ENCODE measurements around the gene LIN28A. TPM values are rescaled to one million over a fixed set of nuclear protein-coding genes. Genes with fewer than 3 reads are reported as not detected.
A peak's percentile ranks its signal among the peaks of the same experiment; 100 is the strongest.

The LIN28A gene
- total RNA-seq, 1 donor from 2014 or later: 43.7 TPM

- Mint-ChIP-seq H3K27me3 (ENCODE audit: low read depth, unreplicated experiment) (no peaks in the 10 kb centered on the region), H3K4me1 (ENCODE audit: low read depth, unreplicated experiment) (peaks cover 40% of the 10 kb centered on the region), H3K4me3 (ENCODE audit: unreplicated experiment) (peak overlapping the region; percentile 89), H3K27ac (ENCODE audit: unreplicated experiment) (peak overlapping the region; percentile 77), H3K36me3 (ENCODE audit: low read depth, unreplicated experiment) (peaks cover 2% of the 10 kb centered on the region), H3K9me3 (ENCODE audit: unreplicated experiment) (no peaks in the 10 kb centered on the region)
- Histone ChIP-seq H3K4me1 (ENCODE audit: insufficient read depth, low read length) (no peaks in the 10 kb centered on the region), H3K9me3 (ENCODE audit: insufficient read depth, low read depth, low read length) (no peaks in the 10 kb centered on the region), H3K36me3 (ENCODE audit: insufficient read depth, low read length) (no peaks in the 10 kb centered on the region), H3K27ac (ENCODE audit: low read depth, low read length) (no peak overlapping the region), H3K4me3 (ENCODE audit: insufficient read depth, low read depth, low read length) (no peak overlapping the region), H2AFZ (ENCODE audit: low read depth, low read length) (no peak overlapping the region), H3K27me3 (ENCODE audit: insufficient read depth, low read length) (peaks cover 49% of the 10 kb centered on the region), H3K9ac (ENCODE audit: low read length) (no peak overlapping the region), H3K4me2 (ENCODE audit: low read length) (no peak overlapping the region), H3K79me2 (ENCODE audit: insufficient read depth, low read length) (no peaks in the 10 kb centered on the region), H4K20me1 (ENCODE audit: insufficient read depth, low read length) (no peaks in the 10 kb centered on the region)
- TF ChIP-seq EZH2 (IDR thresholded peaks at IDR 0.05; ENCODE audit: insufficient read depth, low read length): no peak
- no peak for TF ChIP-seq CTCF (IDR thresholded peaks at IDR 0.05; ENCODE audit: insufficient read depth, low read depth, low read length)
- no peak for FAIRE-seq
- DNase-seq (ENCODE audit: low read depth): no peak
These were observed 1.7 kb downstream of the LIN28A start for GRCh38 chr1:26412180-26412840.

GRCh38 chr1:26413031-26413430 lies 2.4 kb downstream of the LIN28A start:
- no peak overlapping the region for H3K4me3 ChIP-seq (ENCODE audit: insufficient read depth, low read depth, low read length)
- Mint-ChIP-seq H3K9me3 (ENCODE audit: unreplicated experiment) (no peaks in the 10 kb centered on the region), H3K4me1 (ENCODE audit: low read depth, unreplicated experiment) (peaks cover 47% of the 10 kb centered on the region), H3K27me3 (ENCODE audit: low read depth, unreplicated experiment) (no peaks in the 10 kb centered on the region), H3K36me3 (ENCODE audit: low read depth, unreplicated experiment) (peaks cover 2% of the 10 kb centered on the region), H3K4me3 (ENCODE audit: unreplicated experiment) (peak overlapping the region; percentile 89), H3K27ac (ENCODE audit: unreplicated experiment) (no peak overlapping the region)
- no peaks in the 10 kb centered on the region for H3K4me1 ChIP-seq (ENCODE audit: insufficient read depth, low read length)
- TF ChIP-seq EZH2 (IDR thresholded peaks at IDR 0.05; ENCODE audit: insufficient read depth, low read length) (no peak), CTCF (IDR thresholded peaks at IDR 0.05; ENCODE audit: insufficient read depth, low read depth, low read length) (no peak)
- no peaks in the 10 kb centered on the region for H3K79me2 ChIP-seq (ENCODE audit: insufficient read depth, low read length)
- no peak overlapping the region for H3K9ac ChIP-seq (ENCODE audit: low read length)
- H2AFZ ChIP-seq (ENCODE audit: low read depth, low read length): no peak overlapping the region
- no peak overlapping the region for H3K4me2 ChIP-seq (ENCODE audit: low read length)
- H3K36me3 ChIP-seq (ENCODE audit: insufficient read depth, low read length): no peaks in the 10 kb centered on the region
- no peak overlapping the region for H3K27ac ChIP-seq (ENCODE audit: low read depth, low read length)
- DNase-seq (ENCODE audit: low read depth) (no peak), FAIRE-seq (no peak)
- no peaks in the 10 kb centered on the region for H4K20me1 ChIP-seq (ENCODE audit: insufficient read depth, low read length)
- H3K9me3 ChIP-seq (ENCODE audit: insufficient read depth, low read depth, low read length): no peaks in the 10 kb centered on the region
- peaks cover 49% of the 10 kb centered on the region for H3K27me3 ChIP-seq (ENCODE audit: insufficient read depth, low read length)

GRCh38 chr1:26417111-26417759 lies 6.6 kb downstream of the LIN28A start:
- H3K9me3 Mint-ChIP-seq (ENCODE audit: unreplicated experiment): no peaks in the 10 kb centered on the region
- Histone ChIP-seq H3K4me3 (ENCODE audit: insufficient read depth, low read depth, low read length) (no peak overlapping the region), H3K27me3 (ENCODE audit: insufficient read depth, low read length) (peaks cover 36% of the 10 kb centered on the region), H3K79me2 (ENCODE audit: insufficient read depth, low read length) (no peaks in the 10 kb centered on the region), H3K36me3 (ENCODE audit: insufficient read depth, low read length) (no peaks in the 10 kb centered on the region), H3K9ac (ENCODE audit: low read length) (no peak overlapping the region), H2AFZ (ENCODE audit: low read depth, low read length) (no peak overlapping the region), H3K9me3 (ENCODE audit: insufficient read depth, low read depth, low read length) (no peaks in the 10 kb centered on the region), H3K27ac (ENCODE audit: low read depth, low read length) (no peak overlapping the region), H4K20me1 (ENCODE audit: insufficient read depth, low read length) (no peaks in the 10 kb centered on the region), H3K4me2 (ENCODE audit: low read length) (no peak overlapping the region), H3K4me1 (ENCODE audit: insufficient read depth, low read length) (peaks cover 4% of the 10 kb centered on the region)
- H3K27ac Mint-ChIP-seq (ENCODE audit: unreplicated experiment): peak overlapping the region; percentile 64
- TF ChIP-seq EZH2 (IDR thresholded peaks at IDR 0.05; ENCODE audit: insufficient read depth, low read length): no peak
- TF ChIP-seq CTCF (IDR thresholded peaks at IDR 0.05; ENCODE audit: insufficient read depth, low read depth, low read length): peak; percentile 76
- FAIRE-seq (no peak), DNase-seq (ENCODE audit: low read depth) (peak; percentile 31)
- peaks cover 44% of the 10 kb centered on the region for H3K4me1 Mint-ChIP-seq (ENCODE audit: low read depth, unreplicated experiment)
- no peaks in the 10 kb centered on the region for H3K27me3 Mint-ChIP-seq (ENCODE audit: low read depth, unreplicated experiment)
- H3K36me3 Mint-ChIP-seq (ENCODE audit: low read depth, unreplicated experiment): peaks cover 2% of the 10 kb centered on the region
- H3K4me3 Mint-ChIP-seq (ENCODE audit: unreplicated experiment): peak overlapping the region; percentile 30

Data from astrocyte (in vitro differentiated cells and primary cell).